SKM-1 treated with dmso at 0.1 percent for 144 hours (cell line): ENCODE data around the gene DOCK8.

Experiments used
- DNase-seq: peaks from one replicate; lab custom pipeline; 2025; ENCODE audit not compliant: unreplicated experiment; lab: John Stamatoyannopoulos, UW

DOCK8 gene

GRCh38 chr9:354453-354852, 139.8 kb downstream of the DOCK8 start:
- DNase-seq = no peak

GRCh38 chr9:357560-357959, 142.9 kb downstream of the DOCK8 start:
- no peak for DNase-seq

GRCh38 chr9:362561-363273, 148.1 kb downstream of the DOCK8 start:
- DNase-seq = no peak

GRCh38 chr9:363274-363612, 148.6 kb downstream of the DOCK8 start:
- DNase-seq = no peak

- DNase-seq = no peak
These were observed 150.8 kb downstream of the DOCK8 start for GRCh38 chr9:365436-365835.

- no peak for DNase-seq
These were observed 152.0 kb downstream of the DOCK8 start for GRCh38 chr9:366620-367019.

GRCh38 chr9:370086-370485, 155.4 kb downstream of the DOCK8 start:
- DNase-seq = no peak

- DNase-seq = no peak
These were observed 156.7 kb downstream of the DOCK8 start for GRCh38 chr9:371349-371748.

GRCh38 chr9:372128-372527, 157.5 kb downstream of the DOCK8 start:
- no peak for DNase-seq

GRCh38 chr9:373759-374206, 159.1 kb downstream of the DOCK8 start:
- no peak for DNase-seq

GRCh38 chr9:374736-375135, 160.1 kb downstream of the DOCK8 start:
- DNase-seq = no peak

GRCh38 chr9:376115-376514, 161.4 kb downstream of the DOCK8 start:
- no peak for DNase-seq

GRCh38 chr9:378263-378662, 163.6 kb downstream of the DOCK8 start:
- DNase-seq = no peak

- no peak for DNase-seq
These were observed 167.7 kb downstream of the DOCK8 start for GRCh38 chr9:382383-382782.

GRCh38 chr9:385818-386398, 171.2 kb downstream of the DOCK8 start:
- peak; percentile 10 for DNase-seq

GRCh38 chr9:389159-389558, 174.5 kb downstream of the DOCK8 start:
- no peak for DNase-seq

- DNase-seq = no peak
These were observed 175.1 kb downstream of the DOCK8 start for GRCh38 chr9:389758-390157.

GRCh38 chr9:392077-392804, 177.6 kb downstream of the DOCK8 start:
- DNase-seq = no peak

GRCh38 chr9:394347-395052, 179.8 kb downstream of the DOCK8 start:
- DNase-seq = no peak

GRCh38 chr9:396396-396795, 181.7 kb downstream of the DOCK8 start:
- no peak for DNase-seq

- DNase-seq = no peak
These were observed 183.4 kb downstream of the DOCK8 start for GRCh38 chr9:398085-398484.

GRCh38 chr9:401223-401622, 186.6 kb downstream of the DOCK8 start:
- DNase-seq = no peak
